Skeletal muscle satellite cell (primary cell): ENCODE data around the gene SIRPB1.
"Not testable (repeated sequence)": the region's sequence is repeated elsewhere in the genome, so short reads cannot be mapped to it uniquely, and the experiment has no call there.

Experiments used
- H3K27me3 ChIP-seq: 2 replicates; pipeline ENCODE4 v1.7.0; 2013; ENCODE audit warnings: low read length; ENCODE audit not compliant: control insufficient read depth, insufficient read depth
- H3K36me3 ChIP-seq: 2 replicates; pipeline ENCODE4 v1.7.0; 2013; ENCODE audit warnings: mild to moderate bottlenecking, control low read depth, low read length; ENCODE audit not compliant: insufficient read depth
- H3K4me1 ChIP-seq: 2 replicates; pipeline ENCODE4 v1.7.0; 2013; ENCODE audit warnings: low read length; ENCODE audit not compliant: control insufficient read depth, insufficient read depth
- H3K4me2 ChIP-seq: 2 replicates; pipeline ENCODE4 v1.7.0; 2013; ENCODE audit warnings: mild to moderate bottlenecking, low read length
- H3K4me3 ChIP-seq: 2 replicates; pipeline ENCODE4 v1.7.0; 2013; ENCODE audit warnings: low read length
- H3K9ac ChIP-seq: 2 replicates; pipeline ENCODE4 v1.7.0; 2013; ENCODE audit warnings: mild to moderate bottlenecking, low read depth, low read length, moderate library complexity
- H3K9me3 ChIP-seq: replicated peaks from 2 replicates; pipeline ENCODE4 v1.7.0; 2013; ENCODE audit warnings: mild to moderate bottlenecking, control low read depth, low read length

The SIRPB1 gene

GRCh38 chr20:1622450-1622849 is 2.6 kb upstream of the SIRPB1 start:
- Histone ChIP-seq H3K9ac (no peak overlapping the region), H3K4me1 (no peaks in the 10 kb centered on the region), H3K4me3 (no peak overlapping the region), H3K36me3 (no peaks in the 10 kb centered on the region), H3K27me3 (peaks cover 37% of the 10 kb centered on the region), H3K9me3 (no peaks in the 10 kb centered on the region), H3K4me2 (no peak overlapping the region)

GRCh38 chr20:1621316-1621715 is 1.5 kb upstream of the SIRPB1 start:
- no peak overlapping the region for H3K4me3 ChIP-seq
- H3K36me3 ChIP-seq: no peaks in the 10 kb centered on the region
- no peak overlapping the region for H3K9ac ChIP-seq
- peaks cover 25% of the 10 kb centered on the region for H3K27me3 ChIP-seq
- no peaks in the 10 kb centered on the region for H3K9me3 ChIP-seq
- no peaks in the 10 kb centered on the region for H3K4me1 ChIP-seq
- no peak overlapping the region for H3K4me2 ChIP-seq

GRCh38 chr20:1618954-1619540 is 762 bp downstream of the SIRPB1 start:
- H3K4me2 ChIP-seq: no peak overlapping the region
- H3K27me3 ChIP-seq: peaks cover 16% of the 10 kb centered on the region
- no peaks in the 10 kb centered on the region for H3K36me3 ChIP-seq
- no peaks in the 10 kb centered on the region for H3K9me3 ChIP-seq
- H3K4me1 ChIP-seq: no peaks in the 10 kb centered on the region
- H3K4me3 ChIP-seq: no peak overlapping the region
- H3K9ac ChIP-seq: no peak overlapping the region

DNA sequence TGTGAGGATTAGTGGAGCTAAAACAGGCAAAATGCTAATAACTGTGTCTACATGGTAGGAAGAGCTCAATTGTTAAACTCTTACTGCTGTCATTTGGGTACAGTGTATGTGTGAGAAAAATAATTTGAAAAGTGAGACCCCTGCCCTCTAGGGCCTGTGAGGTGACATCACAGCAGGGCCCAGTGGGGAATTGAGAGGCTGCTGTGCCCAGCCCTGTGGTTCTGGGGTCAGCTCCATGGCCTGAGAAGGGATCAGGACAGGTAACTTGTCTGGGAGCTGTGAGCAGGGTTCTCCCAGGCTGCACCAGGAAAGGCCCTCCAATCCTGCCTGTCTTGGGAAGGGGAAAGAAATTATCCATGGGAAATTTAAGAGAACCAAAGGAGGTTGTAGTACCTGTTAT is 1.3 kb downstream of the SIRPB1 start:
- H3K27me3 ChIP-seq: peaks cover 16% of the 10 kb centered on the region
- H3K4me1 ChIP-seq: no peaks in the 10 kb centered on the region
- no peaks in the 10 kb centered on the region for H3K9me3 ChIP-seq
- H3K4me2 ChIP-seq: no peak overlapping the region
- no peaks in the 10 kb centered on the region for H3K36me3 ChIP-seq
- H3K9ac ChIP-seq: no peak overlapping the region
- no peak overlapping the region for H3K4me3 ChIP-seq

DNA sequence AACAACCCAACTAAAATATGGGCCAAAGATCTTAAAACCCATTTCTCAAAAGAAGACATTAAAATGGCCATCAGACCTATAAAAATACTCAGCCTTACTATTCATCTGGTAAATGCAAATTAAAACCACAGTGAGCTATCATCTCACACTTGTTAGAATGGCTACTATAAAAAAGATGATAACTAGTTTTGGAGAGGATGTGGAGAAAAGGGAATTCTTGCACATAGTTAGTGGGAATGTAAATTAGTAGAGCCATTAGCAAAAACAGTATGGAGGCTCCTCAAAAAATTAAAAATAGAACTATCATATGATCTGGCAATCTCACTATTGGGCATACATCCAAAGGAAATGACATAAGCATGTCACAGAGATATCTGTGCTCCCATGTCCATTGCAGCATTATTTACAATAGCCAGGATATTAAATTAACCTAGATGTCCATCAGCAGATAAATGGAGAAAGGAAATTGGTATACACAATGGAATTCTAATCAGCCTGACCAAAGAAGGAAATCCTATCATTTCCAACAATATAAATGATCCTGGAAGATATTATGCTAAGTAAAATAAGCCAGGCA is 2.9 kb downstream of the SIRPB1 start:
- no peaks in the 10 kb centered on the region for H3K4me1 ChIP-seq
- no peak overlapping the region for H3K4me3 ChIP-seq
- H3K9ac ChIP-seq: no peak overlapping the region
- no peaks in the 10 kb centered on the region for H3K36me3 ChIP-seq
- no peak overlapping the region for H3K4me2 ChIP-seq
- H3K9me3 ChIP-seq: no peaks in the 10 kb centered on the region
- H3K27me3 ChIP-seq: peaks cover 16% of the 10 kb centered on the region

GRCh38 chr20:1610404-1610803 is 9.4 kb downstream of the SIRPB1 start:
- H3K9me3 ChIP-seq, H3K36me3 ChIP-seq, H3K4me3 ChIP-seq, H3K4me2 ChIP-seq, H3K27me3 ChIP-seq, H3K9ac ChIP-seq, H3K4me1 ChIP-seq: not testable (repeated sequence)

GRCh38 chr20:1608678-1609347 is 11.0 kb downstream of the SIRPB1 start:
- H3K4me3 ChIP-seq, H3K27me3 ChIP-seq, H3K4me2 ChIP-seq, H3K4me1 ChIP-seq, H3K36me3 ChIP-seq, H3K9ac ChIP-seq, H3K9me3 ChIP-seq: not testable (repeated sequence)

DNA sequence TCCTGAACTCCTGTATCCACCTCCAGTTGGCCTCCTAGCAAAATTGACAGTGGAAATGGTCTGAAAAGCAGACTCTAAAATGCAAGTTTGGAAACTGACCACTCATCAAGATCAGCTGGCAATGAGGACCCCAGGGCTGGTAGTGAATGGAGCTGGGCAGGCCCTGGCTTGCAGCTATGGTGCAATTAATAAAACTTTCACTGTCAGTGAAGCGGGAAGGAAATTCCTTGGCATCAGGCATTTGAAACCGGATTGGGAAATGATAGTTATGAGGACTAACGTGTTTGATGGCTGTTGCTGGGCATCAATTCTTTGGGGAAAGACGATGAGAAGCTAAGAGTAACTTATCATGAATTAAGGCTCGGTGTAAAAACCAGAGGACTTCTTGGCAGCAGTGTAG is 19.1 kb downstream of the SIRPB1 start:
- no peak overlapping the region for H3K9ac ChIP-seq
- H3K4me2 ChIP-seq: no peak overlapping the region
- no peaks in the 10 kb centered on the region for H3K9me3 ChIP-seq
- no peaks in the 10 kb centered on the region for H3K4me1 ChIP-seq
- H3K4me3 ChIP-seq: no peak overlapping the region
- no peaks in the 10 kb centered on the region for H3K27me3 ChIP-seq
- H3K36me3 ChIP-seq: no peaks in the 10 kb centered on the region

DNA sequence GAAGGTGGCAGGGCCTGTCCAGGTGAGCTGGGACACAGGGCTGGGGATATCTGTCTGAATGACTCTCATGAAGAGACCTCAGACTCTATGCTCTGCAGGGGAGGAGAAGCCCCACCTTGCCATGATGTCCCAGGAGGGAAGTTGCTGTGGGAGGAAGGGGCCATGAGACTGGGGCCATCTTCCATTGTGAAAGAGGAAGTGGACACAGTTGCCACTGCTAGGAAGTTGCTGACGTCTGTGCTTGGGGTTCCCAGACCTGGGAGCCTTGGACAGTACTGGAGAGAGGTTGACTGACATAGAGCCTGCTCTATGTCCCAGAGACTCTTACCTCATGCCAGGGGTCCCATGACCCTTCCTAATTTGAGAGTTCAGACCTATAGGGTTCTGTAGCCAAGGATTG is 24.5 kb downstream of the SIRPB1 start:
- Histone ChIP-seq H3K4me2 (no peak overlapping the region), H3K27me3 (no peaks in the 10 kb centered on the region), H3K4me3 (no peak overlapping the region), H3K36me3 (no peaks in the 10 kb centered on the region), H3K9ac (no peak overlapping the region), H3K9me3 (no peaks in the 10 kb centered on the region), H3K4me1 (no peaks in the 10 kb centered on the region)

GRCh38 chr20:1588533-1589460 is 31.0 kb downstream of the SIRPB1 start:
- H3K4me3 ChIP-seq: no peak overlapping the region

GRCh38 chr20:1587781-1588532 is 31.9 kb downstream of the SIRPB1 start:
- no peak overlapping the region for H3K4me2 ChIP-seq
- no peak overlapping the region for H3K9ac ChIP-seq
- no peak overlapping the region for H3K4me3 ChIP-seq
- no peaks in the 10 kb centered on the region for H3K27me3 ChIP-seq
- H3K9me3 ChIP-seq: no peaks in the 10 kb centered on the region
- no peaks in the 10 kb centered on the region for H3K36me3 ChIP-seq
- no peaks in the 10 kb centered on the region for H3K4me1 ChIP-seq

More at GRCh38 chr20:1588533-1589460, 31.0 kb downstream of the SIRPB1 start:
- Histone ChIP-seq H3K27me3 (no peaks in the 10 kb centered on the region), H3K4me1 (no peaks in the 10 kb centered on the region), H3K9me3 (no peaks in the 10 kb centered on the region), H3K4me2 (no peak overlapping the region), H3K9ac (no peak overlapping the region), H3K36me3 (no peaks in the 10 kb centered on the region)
